Smooth muscle cell (in vitro differentiated cells): ENCODE measurements around the gene PPARG. TPM values are rescaled to one million over a fixed set of nuclear protein-coding genes. Genes with fewer than 3 reads are reported as not detected.
"Not testable (repeated sequence)": the region's sequence is repeated elsewhere in the genome, so short reads cannot be mapped to it uniquely, and the experiment has no call there.

Experiments used
- DNase-seq: peaks from one replicate; lab custom pipeline; 2025; ENCODE audit not compliant: unreplicated experiment; lab: John Stamatoyannopoulos, UW
- H2AFZ ChIP-seq: fragments of 200-600 bp; sonication (generic); 2 replicates; pipeline ENCODE4 v1.6.0; 2016; ENCODE audit warnings: antibody characterized with exemption, low read depth, mild to moderate bottlenecking
- H3F3A ChIP-seq: fragments of 200-600 bp; sonication (generic); 2 replicates; pipeline ENCODE4 v1.6.0; 2017; ENCODE audit warnings: antibody characterized with exemption, low read depth
- H3K27ac ChIP-seq: fragments of 200-600 bp; sonication (generic); 2 replicates; pipeline ENCODE4 v1.5.1; 2016; ENCODE audit warnings: low read depth, mild to moderate bottlenecking
- H3K27me3 ChIP-seq: fragments of 200-600 bp; sonication (generic); 2 replicates; pipeline ENCODE4 v1.6.1; 2016; ENCODE audit warnings: low read depth, mild to moderate bottlenecking
- H3K36me3 ChIP-seq: fragments of 200-600 bp; sonication (generic); 2 replicates; pipeline ENCODE4 v1.5.1; 2016; ENCODE audit warnings: low read depth
- H3K4me1 ChIP-seq: fragments of 200-600 bp; sonication (generic); 2 replicates; pipeline ENCODE4 v1.5.1; 2016; ENCODE audit warnings: low read depth
- H3K4me2 ChIP-seq: fragments of 200-600 bp; sonication (generic); 2 replicates; pipeline ENCODE4 v1.6.0; 2016; ENCODE audit warnings: mild to moderate bottlenecking
- H3K4me3 ChIP-seq: fragments of 200-600 bp; sonication (generic); 2 replicates; pipeline ENCODE4 v1.5.1; 2016; ENCODE audit warnings: mild to moderate bottlenecking
- H3K79me2 ChIP-seq: fragments of 200-600 bp; sonication (generic); 2 replicates; pipeline ENCODE4 v1.6.0; 2016; ENCODE audit warnings: low read depth, mild to moderate bottlenecking
- H3K9ac ChIP-seq: fragments of 200-600 bp; sonication (generic); 2 replicates; pipeline ENCODE4 v1.6.0; 2016; ENCODE audit warnings: low read depth
- H3K9me3 ChIP-seq: fragments of 200-600 bp; sonication (generic); replicated peaks from 2 replicates; pipeline ENCODE4 v1.5.1; 2016; ENCODE audit warnings: low read depth
- H4K20me1 ChIP-seq: fragments of 200-600 bp; sonication (generic); 2 replicates; pipeline ENCODE4 v1.6.0; 2016; ENCODE audit warnings: low read depth
- WGBS: methylation state at CpG from one replicate; pipeline ENCODE4 v1.1.7; 2016; ENCODE audit warnings: low lambda C conversion rate; 5-methylcytosine and 5-hydroxymethylcytosine counted together
- polyA plus RNA-seq: library from polyadenylated mRNA; unstranded; fragments of >200 nt; fragmentation: Nextera tagmentation; extraction: Ambion mirVana; gene quantifications from 2 replicates; pipeline ENCODE4 v1.2.1, GENCODE V29; 2016
- total RNA-seq: library from RNA; depleted of rRNA; stranded (reverse); fragments of >200 nt; gene quantifications from 2 replicates; pipeline ENCODE4 v1.2.3, GENCODE V29; 2014
- TF ChIP-seq, protein P1 (sequence below): fragments of 200-600 bp; sonication (generic); IDR thresholded peaks from 2 replicates; pipeline ENCODE4 v1.5.1; 2017; ENCODE audit warnings: borderline replicate concordance, mild to moderate bottlenecking, antibody characterized with exemption; ENCODE audit not compliant: insufficient read depth, poor library complexity, severe bottlenecking

The PPARG gene
- total and polyA plus RNA-seq, 2 experiments from 2014 or later, result 1.5 to 8.5 TPM

DNA sequence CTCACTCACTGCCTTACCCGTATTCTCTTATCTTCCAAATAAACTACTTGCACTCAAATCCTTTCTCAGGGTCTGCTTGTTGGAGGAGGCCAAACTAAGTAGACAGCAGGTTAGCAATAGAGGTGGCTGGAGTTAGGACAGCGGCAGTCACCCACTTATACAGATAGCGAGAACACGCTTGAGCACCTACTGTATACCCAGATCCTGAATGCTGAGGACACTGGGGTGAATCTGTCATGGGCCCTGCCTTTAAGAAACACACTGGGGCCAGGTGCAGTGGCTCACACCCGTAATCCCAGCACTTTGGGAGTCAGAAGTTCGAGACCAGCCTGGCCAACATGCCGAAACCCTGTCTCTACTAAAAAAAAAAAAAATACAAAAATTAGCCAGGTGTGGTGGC, 157.4 kb downstream of the PPARG start:
- Histone ChIP-seq H4K20me1 (no peaks in the 10 kb centered on the region), H3K4me2 (no peak overlapping the region), H3K9ac (no peak overlapping the region), H3K79me2 (no peaks in the 10 kb centered on the region), H3F3A (peaks cover 10% of the 10 kb centered on the region), H3K4me1 (peaks cover 9% of the 10 kb centered on the region), H3K27ac (no peak overlapping the region), H2AFZ (no peak overlapping the region), H3K27me3 (no peaks in the 10 kb centered on the region), H3K9me3 (no peaks in the 10 kb centered on the region), H3K4me3 (no peak overlapping the region), H3K36me3 (no peaks in the 10 kb centered on the region)
- TF ChIP-seq, protein P1, sequence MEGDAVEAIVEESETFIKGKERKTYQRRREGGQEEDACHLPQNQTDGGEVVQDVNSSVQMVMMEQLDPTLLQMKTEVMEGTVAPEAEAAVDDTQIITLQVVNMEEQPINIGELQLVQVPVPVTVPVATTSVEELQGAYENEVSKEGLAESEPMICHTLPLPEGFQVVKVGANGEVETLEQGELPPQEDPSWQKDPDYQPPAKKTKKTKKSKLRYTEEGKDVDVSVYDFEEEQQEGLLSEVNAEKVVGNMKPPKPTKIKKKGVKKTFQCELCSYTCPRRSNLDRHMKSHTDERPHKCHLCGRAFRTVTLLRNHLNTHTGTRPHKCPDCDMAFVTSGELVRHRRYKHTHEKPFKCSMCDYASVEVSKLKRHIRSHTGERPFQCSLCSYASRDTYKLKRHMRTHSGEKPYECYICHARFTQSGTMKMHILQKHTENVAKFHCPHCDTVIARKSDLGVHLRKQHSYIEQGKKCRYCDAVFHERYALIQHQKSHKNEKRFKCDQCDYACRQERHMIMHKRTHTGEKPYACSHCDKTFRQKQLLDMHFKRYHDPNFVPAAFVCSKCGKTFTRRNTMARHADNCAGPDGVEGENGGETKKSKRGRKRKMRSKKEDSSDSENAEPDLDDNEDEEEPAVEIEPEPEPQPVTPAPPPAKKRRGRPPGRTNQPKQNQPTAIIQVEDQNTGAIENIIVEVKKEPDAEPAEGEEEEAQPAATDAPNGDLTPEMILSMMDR, result no peak
- 86% methylated on average over 7 of the region's 7 CpGs for WGBS
- DNase-seq, result no peak

DNA sequence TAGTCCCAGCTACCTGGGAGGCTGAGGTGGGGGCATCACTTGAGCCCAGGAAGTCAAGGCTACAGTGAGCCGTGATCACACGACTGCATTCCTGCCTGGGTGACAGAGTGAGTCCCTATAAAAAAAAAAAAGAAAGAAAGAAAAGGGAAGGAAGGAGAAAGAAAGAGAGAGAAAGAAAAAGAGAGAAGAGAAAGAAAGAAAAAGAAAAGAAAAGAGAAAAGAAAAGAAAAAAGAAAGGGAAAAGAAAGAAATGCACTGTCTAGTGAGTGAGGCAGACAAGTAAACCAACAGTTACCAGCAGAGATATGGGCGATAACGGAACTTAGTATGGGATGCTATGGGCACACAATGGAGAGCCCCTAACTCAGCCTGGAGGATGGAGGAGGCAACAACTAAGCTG, 158.2 kb downstream of the PPARG start:
- H3K36me3 ChIP-seq, result no peaks in the 10 kb centered on the region
- no peak overlapping the region for H2AFZ ChIP-seq
- H3F3A ChIP-seq, result peaks cover 10% of the 10 kb centered on the region
- no peak overlapping the region for H3K4me3 ChIP-seq
- no peak for DNase-seq
- H3K4me1 ChIP-seq, result peaks cover 9% of the 10 kb centered on the region
- no peak overlapping the region for H3K4me2 ChIP-seq
- H3K9me3 ChIP-seq, result no peaks in the 10 kb centered on the region
- WGBS, result 94% methylated on average over 4 of the region's 4 CpGs
- H3K79me2 ChIP-seq, result no peaks in the 10 kb centered on the region
- no peaks in the 10 kb centered on the region for H4K20me1 ChIP-seq
- no peak overlapping the region for H3K27ac ChIP-seq
- TF ChIP-seq, protein P1, result no peak
- H3K9ac ChIP-seq, result no peak overlapping the region
- H3K27me3 ChIP-seq, result no peaks in the 10 kb centered on the region

DNA sequence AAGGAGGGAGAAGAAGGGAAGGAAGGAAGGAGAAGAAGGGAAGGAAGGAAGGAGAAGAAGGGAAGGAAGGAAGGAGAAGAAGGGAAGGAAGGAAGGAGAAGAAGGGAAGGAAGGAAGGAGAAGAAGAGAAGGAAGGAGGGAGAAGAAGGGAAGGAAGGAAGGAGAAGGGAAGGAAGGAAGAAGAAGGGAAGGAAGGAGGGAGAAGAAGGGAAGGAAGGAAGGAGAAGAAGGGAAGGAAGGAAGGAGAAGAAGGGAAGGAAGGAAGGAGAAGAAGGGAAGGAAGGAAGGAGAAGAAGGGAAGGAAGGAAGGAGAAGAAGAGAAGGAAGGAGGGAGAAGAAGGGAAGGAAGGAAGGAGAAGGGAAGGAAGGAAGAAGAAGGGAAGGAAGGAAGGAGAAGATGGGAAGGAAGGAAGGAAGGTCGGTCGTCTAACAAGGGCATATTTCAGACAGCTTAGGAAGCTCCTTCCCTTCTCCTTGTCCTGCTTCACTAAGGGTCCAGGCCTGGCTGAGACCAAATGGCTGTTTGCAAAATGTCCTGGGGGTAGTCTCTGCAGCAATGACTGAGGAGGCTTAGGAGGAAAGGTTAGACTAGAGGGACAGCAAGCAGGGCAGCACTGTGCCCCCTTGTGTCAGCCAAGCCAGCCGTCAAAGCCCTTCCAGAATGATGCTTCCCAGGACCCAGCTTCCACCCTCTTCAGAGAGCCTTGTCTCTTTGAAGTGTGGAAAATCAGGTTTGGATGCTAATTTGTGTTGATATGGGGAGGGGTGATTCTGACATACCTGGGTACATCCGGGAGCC, 159.7 kb downstream of the PPARG start:
- H3K4me2 ChIP-seq, H3K27me3 ChIP-seq, H4K20me1 ChIP-seq, H3K36me3 ChIP-seq, H3K4me1 ChIP-seq, H3K79me2 ChIP-seq, H3F3A ChIP-seq, H3K9me3 ChIP-seq, H3K27ac ChIP-seq, H2AFZ ChIP-seq, H3K9ac ChIP-seq, DNase-seq, H3K4me3 ChIP-seq: not testable (repeated sequence)
- 68% methylated on average over 4 of the region's 4 CpGs for WGBS

DNA sequence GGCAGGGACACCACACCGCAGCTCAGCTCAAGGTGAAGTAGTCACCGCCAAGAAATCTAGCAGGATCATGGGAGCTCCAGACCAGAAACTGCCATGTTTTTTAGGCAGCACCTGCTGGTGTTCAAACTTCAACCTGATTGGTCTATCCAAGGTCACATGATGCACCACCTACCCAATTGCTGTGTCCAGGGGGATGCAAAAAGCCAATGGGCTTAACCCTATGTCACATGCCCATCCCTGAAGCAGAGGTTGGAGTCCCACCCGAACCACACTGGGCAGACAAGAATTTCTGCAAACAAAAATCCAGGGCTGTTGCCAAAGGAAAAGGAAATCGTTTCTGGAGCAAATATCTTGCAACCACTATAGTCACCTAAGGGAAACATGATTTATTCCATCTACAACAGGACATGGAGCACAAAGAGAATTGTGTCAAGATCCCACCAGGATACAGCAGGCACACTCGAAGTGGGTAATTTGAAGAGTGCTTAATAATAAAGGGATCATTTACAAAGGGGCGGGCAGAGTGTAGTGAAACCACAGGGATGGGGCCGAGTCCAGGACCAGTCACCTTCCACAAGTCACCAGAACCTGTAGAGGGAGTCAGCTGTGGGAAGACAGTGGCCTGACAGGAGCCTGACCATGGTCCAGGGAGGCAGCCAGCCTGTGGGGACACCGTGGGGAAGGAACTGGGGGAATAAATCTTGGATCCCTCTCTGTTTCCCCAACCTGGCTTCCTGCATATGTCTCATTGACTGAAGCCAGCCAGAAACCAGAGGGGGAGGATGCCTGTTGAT, 161.2 kb downstream of the PPARG start:
- H3K4me2 ChIP-seq, result no peak overlapping the region
- TF ChIP-seq, protein P1, result no peak
- DNase-seq, result no peak
- H3K36me3 ChIP-seq, result no peaks in the 10 kb centered on the region
- no peaks in the 10 kb centered on the region for H3K79me2 ChIP-seq
- peaks cover 9% of the 10 kb centered on the region for H3K4me1 ChIP-seq
- H2AFZ ChIP-seq, result no peak overlapping the region
- no peak overlapping the region for H3K9ac ChIP-seq
- H3K27me3 ChIP-seq, result no peaks in the 10 kb centered on the region
- no peaks in the 10 kb centered on the region for H3F3A ChIP-seq
- no peaks in the 10 kb centered on the region for H4K20me1 ChIP-seq
- no peaks in the 10 kb centered on the region for H3K9me3 ChIP-seq
- H3K27ac ChIP-seq, result no peak overlapping the region
- 93% methylated on average over 8 of the region's 8 CpGs for WGBS
- no peak overlapping the region for H3K4me3 ChIP-seq
